RPMI7951 (cell line): ENCODE measurements around the gene TAS2R60. TPM values are rescaled to one million over a fixed set of nuclear protein-coding genes. Genes with fewer than 3 reads are reported as not detected.

Experiments
- DNase-seq: peaks from one replicate; pipeline ENCODE4 v3.0.0-alpha.2; 2012; ENCODE audit warnings: low read depth
- total RNA-seq: library from RNA; depleted of rRNA; stranded (reverse); fragments of >200 nt; shearing (Covaris generic); gene quantifications from 2 replicates; pipeline ENCODE4 v1.2.3, GENCODE V29; 2014

The TAS2R60 gene
- total RNA-seq, 1 experiment from 2014 or later: not detected

- DNase-seq: no peak
Measured at GRCh38 chr7:143439866-143440265, 3.4 kb upstream of the TAS2R60 start.

GRCh38 chr7:143444063-143444782 lies 970 bp downstream of the TAS2R60 start:
- DNase-seq: no peak

GRCh38 chr7:143444785-143445184 lies 1.5 kb downstream of the TAS2R60 start:
- no peak for DNase-seq

- no peak for DNase-seq
Measured at GRCh38 chr7:143447466-143447865, 4.2 kb downstream of the TAS2R60 start.

- DNase-seq: no peak
Measured at GRCh38 chr7:143448429-143448828, 5.2 kb downstream of the TAS2R60 start.

- DNase-seq: no peak
Measured at GRCh38 chr7:143449793-143450192, 6.5 kb downstream of the TAS2R60 start.

- DNase-seq: no peak
Measured at GRCh38 chr7:143451122-143451521, 7.9 kb downstream of the TAS2R60 start.

- no peak for DNase-seq
Measured at GRCh38 chr7:143451746-143452145, 8.5 kb downstream of the TAS2R60 start.

- no peak for DNase-seq
Measured at GRCh38 chr7:143452495-143452894, 9.2 kb downstream of the TAS2R60 start.

GRCh38 chr7:143454091-143454680 lies 10.9 kb downstream of the TAS2R60 start:
- no peak for DNase-seq

GRCh38 chr7:143455491-143455890 lies 12.2 kb downstream of the TAS2R60 start:
- DNase-seq: no peak

GRCh38 chr7:143455942-143456341 lies 12.7 kb downstream of the TAS2R60 start:
- no peak for DNase-seq

- no peak for DNase-seq
Measured at GRCh38 chr7:143456992-143457793, 13.9 kb downstream of the TAS2R60 start.

- no peak for DNase-seq
Measured at GRCh38 chr7:143458263-143458662, 15.0 kb downstream of the TAS2R60 start.

GRCh38 chr7:143458681-143459080 lies 15.4 kb downstream of the TAS2R60 start:
- no peak for DNase-seq

- no peak for DNase-seq
Measured at GRCh38 chr7:143459359-143459758, 16.1 kb downstream of the TAS2R60 start.

- DNase-seq: no peak
Measured at GRCh38 chr7:143460271-143460979, 17.2 kb downstream of the TAS2R60 start.

- DNase-seq: no peak
Measured at GRCh38 chr7:143462045-143462444, 18.8 kb downstream of the TAS2R60 start.

GRCh38 chr7:143463556-143463955 lies 20.3 kb downstream of the TAS2R60 start:
- DNase-seq: no peak

- DNase-seq: no peak
Measured at GRCh38 chr7:143463957-143464356, 20.7 kb downstream of the TAS2R60 start.

- no peak for DNase-seq
Measured at GRCh38 chr7:143467724-143468123, 24.5 kb downstream of the TAS2R60 start.

GRCh38 chr7:143472071-143472689 lies 28.9 kb downstream of the TAS2R60 start:
- DNase-seq: peak; percentile 22
